Ishikawa (cell line): ENCODE results near the gene MDFI.

ENCODE experiments used
- CEBPB ChIP-seq: IDR thresholded peaks from 2 replicates; pipeline ENCODE4 v1.6.1; 2012
- CREB1 ChIP-seq: IDR thresholded peaks from 2 replicates; pipeline ENCODE4 v1.6.1; 2012; ENCODE audit warnings: low read depth
- EGR1 ChIP-seq: IDR thresholded peaks from 2 replicates; pipeline ENCODE4 v1.6.1; 2012
- EP300 ChIP-seq: IDR thresholded peaks from 2 replicates; pipeline ENCODE4 v1.6.1; 2012; ENCODE audit warnings: borderline replicate concordance
- FOXM1 ChIP-seq: IDR thresholded peaks from 2 replicates; pipeline ENCODE4 v1.6.1; 2012; ENCODE audit warnings: low read depth, borderline replicate concordance
- MAX ChIP-seq: IDR thresholded peaks from 2 replicates; pipeline ENCODE4 v1.6.1; 2012
- NFIC ChIP-seq: IDR thresholded peaks from 2 replicates; pipeline ENCODE4 v1.6.1; 2012
- RAD21 ChIP-seq: IDR thresholded peaks from 2 replicates; pipeline ENCODE4 v1.6.1; 2012; ENCODE audit warnings: low read depth
- TAF1 ChIP-seq: IDR thresholded peaks from 2 replicates; pipeline ENCODE4 v1.6.1; 2012; ENCODE audit warnings: low read depth, mild to moderate bottlenecking
- TCF12 ChIP-seq: IDR thresholded peaks from 2 replicates; pipeline ENCODE4 v1.6.1; 2012; ENCODE audit warnings: low read depth
- TEAD4 ChIP-seq: IDR thresholded peaks from 2 replicates; pipeline ENCODE4 v1.6.1; 2012
- USF1 ChIP-seq: IDR thresholded peaks from 2 replicates; pipeline ENCODE4 v1.6.1; 2012
- YY1 ChIP-seq: IDR thresholded peaks from 2 replicates; pipeline ENCODE4 v1.6.1; 2012; ENCODE audit warnings: low read depth
- ZBTB7A ChIP-seq: IDR thresholded peaks from 2 replicates; pipeline ENCODE4 v1.6.1; 2012; ENCODE audit warnings: low read depth
- TF ChIP-seq, protein P1 (sequence below): IDR thresholded peaks from 2 replicates; pipeline ENCODE4 v1.6.1; 2012; ENCODE audit warnings: low read depth, mild to moderate bottlenecking

The MDFI gene

DNA sequence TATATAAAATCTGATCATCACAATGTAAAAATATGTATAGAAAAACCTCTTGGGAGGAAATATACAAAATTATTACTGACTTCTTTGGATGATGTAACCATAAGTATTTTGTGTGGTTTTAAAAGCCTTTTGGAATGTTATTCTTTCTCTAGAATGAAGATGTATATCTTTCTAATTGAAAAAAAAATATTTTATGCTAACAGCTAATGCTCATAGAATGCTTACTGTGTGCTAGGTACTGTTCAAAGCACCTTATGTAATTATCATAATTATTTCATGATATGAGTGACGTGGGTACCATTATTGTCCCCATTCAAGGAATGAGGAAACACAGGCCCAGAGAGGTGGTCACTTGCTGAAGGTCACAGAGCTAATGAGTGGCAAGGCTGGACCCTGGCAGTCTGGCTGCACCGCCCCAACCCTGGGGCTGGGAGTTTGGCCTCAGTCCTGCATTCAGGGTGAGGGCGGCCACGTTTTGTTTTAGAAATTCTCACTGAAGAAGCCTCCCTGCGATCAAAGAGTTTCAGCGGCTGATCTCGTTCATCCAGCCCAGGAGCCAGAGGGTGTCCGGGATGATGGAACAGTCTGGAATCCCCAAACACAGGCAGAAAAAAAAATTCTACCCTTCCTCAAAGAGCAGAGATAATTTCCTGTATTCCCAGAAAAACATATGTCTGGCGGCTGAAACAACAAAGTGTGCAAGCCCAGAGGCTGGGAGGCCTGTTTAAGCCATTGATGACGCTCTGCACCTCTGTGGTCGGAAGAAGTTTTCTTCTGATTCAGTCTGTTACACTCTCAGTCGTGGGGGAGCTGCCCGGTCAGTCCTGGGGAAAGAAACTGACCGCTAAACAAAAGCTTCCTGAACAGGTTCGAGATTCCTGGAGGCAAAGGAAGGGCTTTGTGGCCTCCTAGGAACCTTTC is 59.9 kb downstream of the MDFI start:
- no peak for TF ChIP-seq NFIC
- no peak for TF ChIP-seq TAF1
- no peak for TF ChIP-seq EP300
- TF ChIP-seq FOXM1 = no peak
- TF ChIP-seq CEBPB = no peak
- no peak for TF ChIP-seq YY1
- no peak for TF ChIP-seq MAX
- TF ChIP-seq, protein P1, sequence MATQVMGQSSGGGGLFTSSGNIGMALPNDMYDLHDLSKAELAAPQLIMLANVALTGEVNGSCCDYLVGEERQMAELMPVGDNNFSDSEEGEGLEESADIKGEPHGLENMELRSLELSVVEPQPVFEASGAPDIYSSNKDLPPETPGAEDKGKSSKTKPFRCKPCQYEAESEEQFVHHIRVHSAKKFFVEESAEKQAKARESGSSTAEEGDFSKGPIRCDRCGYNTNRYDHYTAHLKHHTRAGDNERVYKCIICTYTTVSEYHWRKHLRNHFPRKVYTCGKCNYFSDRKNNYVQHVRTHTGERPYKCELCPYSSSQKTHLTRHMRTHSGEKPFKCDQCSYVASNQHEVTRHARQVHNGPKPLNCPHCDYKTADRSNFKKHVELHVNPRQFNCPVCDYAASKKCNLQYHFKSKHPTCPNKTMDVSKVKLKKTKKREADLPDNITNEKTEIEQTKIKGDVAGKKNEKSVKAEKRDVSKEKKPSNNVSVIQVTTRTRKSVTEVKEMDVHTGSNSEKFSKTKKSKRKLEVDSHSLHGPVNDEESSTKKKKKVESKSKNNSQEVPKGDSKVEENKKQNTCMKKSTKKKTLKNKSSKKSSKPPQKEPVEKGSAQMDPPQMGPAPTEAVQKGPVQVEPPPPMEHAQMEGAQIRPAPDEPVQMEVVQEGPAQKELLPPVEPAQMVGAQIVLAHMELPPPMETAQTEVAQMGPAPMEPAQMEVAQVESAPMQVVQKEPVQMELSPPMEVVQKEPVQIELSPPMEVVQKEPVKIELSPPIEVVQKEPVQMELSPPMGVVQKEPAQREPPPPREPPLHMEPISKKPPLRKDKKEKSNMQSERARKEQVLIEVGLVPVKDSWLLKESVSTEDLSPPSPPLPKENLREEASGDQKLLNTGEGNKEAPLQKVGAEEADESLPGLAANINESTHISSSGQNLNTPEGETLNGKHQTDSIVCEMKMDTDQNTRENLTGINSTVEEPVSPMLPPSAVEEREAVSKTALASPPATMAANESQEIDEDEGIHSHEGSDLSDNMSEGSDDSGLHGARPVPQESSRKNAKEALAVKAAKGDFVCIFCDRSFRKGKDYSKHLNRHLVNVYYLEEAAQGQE = no peak
- TF ChIP-seq EGR1 = no peak
- no peak for TF ChIP-seq CREB1
- no peak for TF ChIP-seq RAD21
- no peak for TF ChIP-seq TCF12
- TF ChIP-seq USF1 = no peak
- TF ChIP-seq ZBTB7A = no peak
- no peak for TF ChIP-seq TEAD4

DNA sequence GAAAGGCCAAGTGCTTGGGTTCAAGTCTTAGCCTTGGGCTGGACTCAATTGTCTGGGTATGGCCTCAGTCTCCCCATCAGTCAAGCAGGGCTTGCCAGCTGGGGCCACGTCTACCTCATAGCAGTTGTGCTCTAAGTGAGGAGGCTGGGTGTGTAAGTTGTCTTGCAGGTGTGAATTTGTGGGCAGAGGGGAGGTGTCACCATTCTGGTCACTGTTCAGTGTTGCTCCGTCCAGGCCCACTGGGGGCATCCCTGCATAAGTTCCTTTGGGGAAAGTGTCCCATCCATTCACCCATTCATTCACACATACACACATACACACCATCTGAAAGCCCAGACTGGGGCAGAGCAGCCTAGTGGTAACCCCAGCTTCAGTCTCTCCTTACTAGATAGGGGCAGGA is 60.8 kb downstream of the MDFI start:
- TF ChIP-seq YY1 = no peak
- TF ChIP-seq, protein P1 = no peak
- TF ChIP-seq RAD21 = no peak
- TF ChIP-seq ZBTB7A = no peak
- no peak for TF ChIP-seq CEBPB
- no peak for TF ChIP-seq USF1
- TF ChIP-seq MAX = no peak
- no peak for TF ChIP-seq TAF1
- TF ChIP-seq NFIC = no peak
- TF ChIP-seq TCF12 = no peak
- TF ChIP-seq CREB1 = no peak
- no peak for TF ChIP-seq TEAD4
- TF ChIP-seq FOXM1 = no peak
- no peak for TF ChIP-seq EP300

GRCh38 chr6:41700463-41701347 is 62.4 kb downstream of the MDFI start:
- TF ChIP-seq USF1 = no peak
- TF ChIP-seq TEAD4 = no peak
- TF ChIP-seq MAX = no peak
- TF ChIP-seq, protein P1 = no peak
- no peak for TF ChIP-seq ZBTB7A
- no peak for TF ChIP-seq YY1
- TF ChIP-seq EP300 = no peak
- no peak for TF ChIP-seq FOXM1
- TF ChIP-seq NFIC = no peak
- no peak for TF ChIP-seq RAD21
- TF ChIP-seq EGR1 = no peak
